Measurements from ENCODE around the gene ZNF365.
A peak's percentile ranks its signal among the peaks of the same experiment; 100 is the strongest.
"Not testable (repeated sequence)": the region's sequence is repeated elsewhere in the genome, so short reads cannot be mapped to it uniquely, and the experiment has no call there.

The ZNF365 gene

DNA sequence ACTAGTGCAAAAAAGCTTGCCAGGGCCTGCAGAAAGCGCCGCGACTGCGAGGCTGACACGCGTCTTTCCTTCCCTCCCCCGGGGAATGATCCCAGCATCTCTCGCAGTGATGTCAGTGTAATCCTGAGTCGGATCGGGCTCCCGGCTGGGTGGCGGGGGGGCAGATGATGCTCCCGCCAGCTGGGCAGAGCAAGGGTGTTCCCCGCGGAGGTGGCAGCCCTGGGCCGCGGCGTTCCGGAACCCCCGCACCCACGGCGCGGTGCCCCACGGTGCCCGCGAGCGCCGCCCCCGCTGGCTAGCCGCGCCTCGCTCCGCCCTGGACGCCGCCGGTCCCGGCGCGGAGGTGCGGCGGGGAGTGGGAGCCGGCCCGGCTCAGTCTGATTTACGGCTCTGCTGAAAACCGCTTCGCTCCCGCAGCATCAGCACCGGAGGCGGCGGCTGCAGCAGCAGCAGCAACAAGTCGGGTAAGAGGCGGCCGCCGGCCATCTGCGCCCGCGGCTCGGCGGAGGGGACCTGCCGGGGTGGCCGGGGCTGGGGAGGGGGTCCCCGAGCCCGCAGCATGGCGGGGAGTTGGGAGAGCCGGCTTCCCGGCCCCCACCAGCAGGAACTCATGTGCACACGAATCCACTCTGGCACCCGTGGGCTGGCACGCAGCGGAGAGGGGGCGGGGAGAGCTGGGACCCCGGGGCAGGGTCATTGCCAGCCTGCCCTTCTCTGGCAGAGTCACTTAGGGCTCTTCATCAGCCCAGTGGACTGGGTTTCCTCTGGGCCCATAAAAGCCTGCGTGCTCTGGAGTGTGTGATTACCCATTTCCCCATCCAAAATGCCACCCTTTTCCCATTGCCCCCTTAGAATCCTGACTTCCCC, at the start of gene ZNF365:
Gene ZNF365, plus strand, starts transcription at position 375 of the 867 bp plus-strand sequence. CDS start 1,825 bp downstream, outside the sequence.
- DNase-seq = peak; percentile 17

- DNase-seq = no peak
Observed at GRCh38 chr10:62326176-62326575, 48.0 kb upstream of the ZNF365 start.

DNA sequence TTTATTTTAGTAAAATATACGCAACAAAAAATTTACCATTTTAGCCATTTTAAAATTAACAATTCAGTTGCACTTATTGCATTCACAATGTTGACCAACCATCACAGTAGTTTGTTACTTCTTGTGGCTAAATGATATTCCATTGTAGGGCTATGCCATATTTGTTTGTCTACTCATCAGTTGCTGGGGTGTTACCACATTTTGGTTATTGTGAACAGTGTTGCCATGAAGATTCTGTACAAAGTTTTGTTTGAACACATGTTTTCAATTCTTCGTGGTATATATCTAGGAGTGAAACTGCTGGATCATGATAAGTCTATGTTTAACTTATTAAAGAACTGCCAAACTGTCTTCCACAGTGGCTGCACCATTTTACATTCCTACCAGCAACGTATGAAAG, 46.3 kb upstream of the ZNF365 start:
- no peak for DNase-seq

DNA sequence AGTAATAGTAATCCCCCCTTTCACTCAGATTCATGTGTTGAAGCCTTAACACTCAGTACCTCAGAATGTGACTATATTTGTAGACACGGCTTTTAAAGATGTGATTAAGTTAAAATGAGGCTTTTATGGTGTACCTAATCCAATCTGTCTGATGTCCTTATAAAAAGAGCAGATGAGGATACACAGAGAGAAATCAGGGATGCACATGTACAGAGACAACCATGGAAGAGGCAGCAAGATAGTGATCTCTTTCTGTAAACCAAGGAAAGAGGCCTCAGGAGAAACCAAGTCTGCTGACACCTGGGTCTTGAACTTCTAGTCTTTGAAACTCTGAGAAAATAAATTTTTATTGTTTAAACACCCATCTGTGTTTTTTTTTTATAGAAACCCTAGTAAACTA, 44.0 kb upstream of the ZNF365 start:
- DNase-seq = no peak

- DNase-seq = no peak
Observed at GRCh38 chr10:62332406-62332805, 41.8 kb upstream of the ZNF365 start.

GRCh38 chr10:62333135-62333889, 40.9 kb upstream of the ZNF365 start:
- DNase-seq = no peak

DNA sequence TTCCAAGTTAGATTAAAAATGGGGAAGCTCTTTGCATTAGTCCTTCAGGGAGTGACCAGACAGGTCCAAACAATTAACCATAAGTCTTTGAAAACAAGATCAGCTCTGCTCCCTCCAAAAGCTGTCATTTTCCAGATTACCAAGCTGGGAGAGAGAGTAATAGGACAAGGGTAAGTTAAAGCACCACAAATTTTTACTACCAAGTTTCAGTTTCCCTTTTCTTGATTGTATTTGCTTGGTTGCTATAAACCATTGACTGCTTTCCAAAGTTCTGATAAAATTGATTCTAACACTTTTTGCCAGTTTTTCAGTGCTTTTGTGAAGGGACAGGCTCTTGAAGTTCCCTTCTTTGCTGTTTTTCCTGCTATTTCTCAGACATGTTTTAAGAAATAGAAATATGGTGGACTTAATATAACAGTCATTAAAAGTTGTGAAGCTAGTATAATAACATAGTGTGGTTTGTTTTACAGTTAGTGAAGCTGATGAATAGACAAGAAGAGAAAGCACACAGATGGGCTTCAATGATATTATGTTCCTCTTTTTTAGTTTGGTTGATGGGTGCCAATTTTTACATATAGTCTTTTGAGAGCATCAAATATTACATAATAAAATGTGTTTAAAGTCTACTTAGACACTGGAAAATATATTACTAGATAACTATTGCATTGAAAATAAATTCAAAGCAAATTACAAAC, 40.0 kb upstream of the ZNF365 start:
- no peak for DNase-seq

DNA sequence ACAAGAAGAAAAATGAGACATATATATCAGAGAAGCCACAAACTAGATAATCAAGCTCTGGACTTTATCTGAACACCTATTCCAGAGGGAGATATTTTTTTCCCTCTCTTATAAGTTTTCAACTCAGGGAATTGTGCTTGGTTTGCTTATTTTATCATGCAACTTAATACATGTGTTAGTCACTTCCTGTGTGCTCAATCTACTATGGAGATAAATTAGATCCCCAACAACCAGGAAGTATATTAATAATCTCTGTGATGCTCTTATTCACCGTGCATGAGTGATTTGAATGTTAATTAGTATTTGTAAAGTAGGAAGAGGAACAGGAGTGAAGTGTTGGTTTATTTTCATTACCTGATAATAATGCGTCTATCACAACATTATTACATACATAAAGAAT, 38.8 kb upstream of the ZNF365 start:
- DNase-seq = peak; percentile 7

GRCh38 chr10:62336404-62336803, 37.8 kb upstream of the ZNF365 start:
- no peak for DNase-seq

- no peak for DNase-seq
Observed at GRCh38 chr10:62341419-62341818, 32.8 kb upstream of the ZNF365 start.

DNA sequence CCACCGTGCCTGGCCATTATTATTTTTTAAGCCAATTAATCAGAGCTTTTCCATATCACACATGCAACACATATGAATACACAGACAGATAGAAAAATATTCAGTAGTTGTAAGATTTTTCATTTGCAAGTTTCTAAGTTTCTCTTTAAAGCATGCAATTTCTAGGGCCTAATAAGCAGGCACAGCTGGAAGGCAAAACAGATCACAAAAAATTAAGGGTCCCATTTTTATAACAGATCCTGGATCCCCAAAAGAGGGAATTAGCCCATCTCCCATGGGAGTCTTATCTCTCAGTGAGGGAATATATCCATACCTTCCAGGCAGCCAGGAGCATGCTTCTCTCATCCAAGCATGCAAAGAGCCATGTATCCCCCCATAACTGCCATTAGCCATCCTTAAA, 31.2 kb upstream of the ZNF365 start:
- no peak for DNase-seq

GRCh38 chr10:62348029-62348428, 26.1 kb upstream of the ZNF365 start:
- peak; percentile 31 for DNase-seq

DNA sequence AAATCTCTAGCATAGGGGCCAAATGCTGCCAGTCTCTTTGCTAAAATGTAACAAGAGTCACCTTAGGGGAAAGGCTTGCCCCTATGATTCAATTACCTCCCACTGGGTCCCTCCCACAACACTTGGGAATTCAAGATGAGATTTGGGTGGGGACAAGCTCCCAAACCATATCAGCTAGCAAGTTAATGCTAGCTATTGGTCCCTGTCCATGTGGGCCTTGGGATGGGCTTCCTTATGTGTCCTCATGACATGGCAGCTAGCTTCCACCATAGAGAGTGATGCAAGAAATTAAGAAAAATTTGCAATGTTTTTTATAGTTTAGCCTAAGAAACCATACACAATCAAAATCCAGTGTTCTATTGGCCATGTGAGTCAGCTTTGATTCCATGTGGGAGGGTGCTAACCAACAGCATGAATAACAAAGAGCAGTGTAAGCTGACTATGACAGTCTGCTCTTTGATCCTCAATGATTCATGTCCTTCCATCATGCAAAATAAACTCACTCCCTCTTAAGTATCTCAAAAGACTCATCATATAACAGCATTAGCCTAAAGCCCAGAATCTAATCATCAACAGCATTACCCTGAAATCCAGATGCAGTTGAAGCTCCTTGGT, 21.7 kb upstream of the ZNF365 start:
- DNase-seq = no peak

- no peak for DNase-seq
Observed at GRCh38 chr10:62354916-62355315, 19.3 kb upstream of the ZNF365 start.

- DNase-seq = no peak
Observed at GRCh38 chr10:62356447-62356846, 17.7 kb upstream of the ZNF365 start.

DNA sequence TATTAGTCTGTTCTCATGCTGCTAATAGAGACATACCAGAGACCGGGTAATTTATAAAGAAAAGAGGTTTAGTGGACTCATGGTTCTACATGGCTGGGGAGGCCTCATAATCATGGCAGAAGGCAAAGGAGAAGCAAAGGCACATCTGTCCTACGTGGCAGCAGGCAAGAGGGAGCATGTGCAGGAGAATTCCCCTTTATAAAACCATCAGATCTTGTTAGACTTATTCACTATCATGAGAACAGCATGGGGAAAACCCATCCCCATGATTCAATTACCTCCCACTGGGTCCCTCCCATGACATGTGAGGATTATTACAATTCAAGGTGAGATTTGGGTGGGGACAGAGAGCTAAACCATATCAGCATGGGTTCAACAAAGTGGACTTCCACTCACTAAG, 16.0 kb upstream of the ZNF365 start:
- DNase-seq = not testable (repeated sequence)

GRCh38 chr10:62373639-62373994, 552 bp upstream of the ZNF365 start:
- no peak for DNase-seq

DNA sequence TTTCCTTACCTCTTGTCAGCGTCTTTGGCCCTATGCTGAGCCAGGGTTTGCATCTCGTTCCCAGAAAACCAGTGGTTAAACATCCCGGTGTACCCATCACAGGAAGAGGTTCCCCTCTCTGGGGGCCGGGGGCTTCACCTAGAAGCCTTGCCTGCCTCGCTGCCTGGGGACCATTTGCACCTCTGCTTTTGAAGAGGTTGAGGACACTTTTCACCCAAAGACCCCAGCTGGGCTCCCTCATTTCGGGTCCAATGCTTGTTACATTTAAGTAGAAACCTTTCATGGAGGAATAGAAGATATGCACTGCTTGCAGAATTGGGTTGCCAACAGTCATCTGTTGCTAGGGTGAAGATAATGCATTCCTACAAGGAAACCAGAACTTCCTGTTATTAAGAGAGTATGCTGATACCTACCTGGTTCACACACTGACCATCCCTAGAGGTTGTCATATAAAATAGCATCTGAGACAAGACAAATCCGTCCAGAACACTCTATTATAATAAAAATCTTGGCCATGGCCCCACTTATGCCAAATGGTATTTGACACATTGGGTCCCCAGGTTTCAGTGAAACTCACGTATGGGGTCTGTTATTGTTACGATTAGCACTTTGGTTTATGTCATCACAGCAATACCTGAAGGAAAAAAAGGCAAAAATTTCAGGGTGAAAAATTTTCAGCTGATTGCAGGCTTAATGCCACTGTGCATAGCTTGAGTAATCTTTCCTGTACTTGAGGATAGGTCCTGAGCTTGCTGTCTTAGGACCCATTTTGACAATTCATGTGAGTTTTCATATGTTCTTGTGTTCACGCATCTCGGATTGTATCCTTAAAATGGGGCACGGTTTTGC, 917 bp downstream of the ZNF365 start:
- no peak for DNase-seq

DNA sequence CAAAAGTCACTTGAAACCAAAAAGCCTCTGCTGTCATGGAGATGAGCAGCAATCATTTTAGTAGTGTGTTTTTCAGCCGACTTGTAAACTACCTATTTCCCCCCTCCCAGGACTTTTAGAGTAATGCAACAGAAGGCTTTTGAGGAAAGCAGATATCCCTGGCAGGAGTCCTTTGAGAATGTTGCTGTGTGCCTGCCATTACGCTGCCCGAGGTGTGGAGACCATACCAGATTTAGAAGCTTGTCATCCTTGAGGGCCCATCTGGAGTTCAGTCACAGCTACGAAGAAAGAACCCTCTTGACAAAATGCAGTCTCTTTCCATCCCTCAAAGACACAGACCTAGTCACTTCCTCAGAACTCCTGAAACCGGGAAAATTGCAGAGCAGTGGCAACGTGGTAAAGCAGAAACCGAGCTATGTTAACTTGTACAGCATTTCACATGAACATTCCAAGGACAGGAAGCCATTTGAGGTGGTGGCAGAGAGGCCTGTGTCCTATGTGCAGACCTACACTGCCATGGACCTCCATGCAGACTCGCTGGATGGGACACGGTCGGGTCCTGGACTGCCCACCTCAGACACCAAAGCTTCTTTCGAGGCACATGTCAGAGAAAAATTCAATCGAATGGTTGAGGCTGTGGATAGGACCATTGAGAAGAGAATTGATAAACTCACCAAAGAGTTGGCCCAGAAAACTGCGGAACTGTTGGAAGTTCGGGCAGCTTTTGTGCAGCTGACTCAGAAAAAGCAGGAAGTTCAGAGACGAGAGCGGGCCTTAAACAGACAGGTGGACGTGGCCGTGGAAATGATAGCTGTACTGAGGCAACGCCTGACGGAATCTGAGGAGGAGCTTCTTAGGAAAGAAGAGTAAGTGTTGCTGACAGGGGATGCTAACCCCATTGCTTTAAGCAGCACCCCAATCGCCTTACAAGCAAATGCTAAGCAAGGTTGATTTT, 2.2 kb downstream of the ZNF365 start:
- DNase-seq = no peak

- DNase-seq = no peak
Observed at GRCh38 chr10:62377026-62377415, 2.9 kb downstream of the ZNF365 start.

- no peak for DNase-seq
Observed at GRCh38 chr10:62377966-62378365, 3.8 kb downstream of the ZNF365 start.
